Right renal pelvis (tissue), 4 donors: ENCODE results near the gene CFLAR. TPM values are rescaled to one million over a fixed set of nuclear protein-coding genes. Genes with fewer than 3 reads are reported as not detected.
"Not testable (repeated sequence)": the region's sequence is repeated elsewhere in the genome, so short reads cannot be mapped to it uniquely, and the experiment has no call there.

Experiments used
- DNase-seq, 4 donors: peaks; one replicate each; pipeline ENCODE4 v3.0.0-alpha.2; 2013; ENCODE audit warnings: low read depth in 4 of 4, low spot score in 3 of 4, missing footprints in 1 of 4
- polyA plus RNA-seq, 4 donors: library from polyadenylated mRNA; unstranded; fragments of 120-200 nt; gene quantifications; one replicate each; pipeline ENCODE4 v1.2.1, GENCODE V29; 2013; ENCODE audit not compliant: insufficient read length in 4 of 4

Gene CFLAR
- polyA plus RNA-seq, 4 donors, result 50.4 to 62.9 (median 55.9) TPM

DNA sequence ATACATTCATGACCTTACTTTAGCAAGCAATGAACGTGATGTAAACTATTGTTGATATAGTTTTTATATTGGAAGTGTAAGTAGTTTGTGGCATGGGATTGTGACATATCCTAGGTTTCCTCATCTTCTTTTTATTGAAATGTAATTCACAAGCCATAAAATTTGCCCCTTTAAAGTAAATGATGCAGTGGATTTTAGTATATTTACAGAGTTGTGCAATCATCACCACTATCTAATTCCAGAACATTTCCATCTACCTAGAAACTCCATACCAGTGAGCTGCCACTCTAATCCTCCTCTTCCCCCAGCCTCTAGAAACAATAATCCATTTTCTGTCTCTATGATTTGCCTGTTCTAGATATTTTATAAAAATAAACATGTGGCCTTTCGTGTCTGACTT is 56.3 kb downstream of the CFLAR start:
- DNase-seq, result no peak

- no peak for DNase-seq
These were observed 58.7 kb downstream of the CFLAR start for GRCh38 chr2:201174687-201175086.

DNA sequence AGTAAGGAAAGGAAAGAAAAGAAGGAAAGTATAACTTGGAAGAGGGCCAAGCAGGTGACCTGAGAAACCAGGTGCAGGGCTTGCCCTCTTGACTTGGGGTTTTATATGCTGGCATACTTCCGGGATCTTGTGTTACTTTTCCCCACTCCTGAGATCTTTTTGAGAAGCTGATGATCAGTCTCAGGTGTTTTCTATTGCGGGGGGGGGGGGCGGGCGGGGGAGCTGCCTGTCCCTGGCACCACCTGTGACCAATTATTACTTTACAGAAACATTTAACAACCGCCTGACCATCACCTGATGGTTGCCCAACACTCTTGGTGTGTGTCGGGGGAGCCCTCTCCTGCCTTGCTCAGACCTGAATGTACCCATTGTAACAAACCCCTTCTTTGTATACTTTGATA is 60.1 kb downstream of the CFLAR start:
- DNase-seq, result no peak

- no peak for DNase-seq
These were observed 64.0 kb downstream of the CFLAR start for GRCh38 chr2:201180010-201180409.

- DNase-seq, result peak in 1 of 4 donors; percentile 17
These were observed 66.8 kb downstream of the CFLAR start, which contains the start of gene CASP10 for GRCh38 chr2:201182650-201183364. Gene CASP10 (plus strand): TSS chr2:201183141. CDS start chr2:201185778, 2,637 bp downstream.

DNA sequence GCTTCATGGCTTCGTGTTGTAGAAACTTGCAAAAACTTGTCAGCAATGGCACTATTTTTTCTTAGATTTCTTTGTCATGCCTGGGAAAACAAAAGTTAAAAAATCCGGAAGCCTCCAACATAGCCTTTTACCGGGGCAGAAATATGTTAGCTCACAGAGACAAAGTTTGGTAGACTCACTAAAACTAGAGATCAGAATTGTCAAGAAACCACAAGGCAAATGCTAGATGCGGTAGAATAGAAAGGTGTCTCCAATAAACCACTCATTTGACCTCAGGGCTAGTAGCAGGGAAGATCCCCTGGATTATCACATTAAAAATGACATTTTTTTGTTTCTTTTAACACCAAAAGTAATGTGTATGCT is 67.4 kb downstream of the CFLAR start:
- DNase-seq, result no peak

GRCh38 chr2:201183835-201184234 is 67.9 kb downstream of the CFLAR start:
- not testable (repeated sequence) for DNase-seq

DNA sequence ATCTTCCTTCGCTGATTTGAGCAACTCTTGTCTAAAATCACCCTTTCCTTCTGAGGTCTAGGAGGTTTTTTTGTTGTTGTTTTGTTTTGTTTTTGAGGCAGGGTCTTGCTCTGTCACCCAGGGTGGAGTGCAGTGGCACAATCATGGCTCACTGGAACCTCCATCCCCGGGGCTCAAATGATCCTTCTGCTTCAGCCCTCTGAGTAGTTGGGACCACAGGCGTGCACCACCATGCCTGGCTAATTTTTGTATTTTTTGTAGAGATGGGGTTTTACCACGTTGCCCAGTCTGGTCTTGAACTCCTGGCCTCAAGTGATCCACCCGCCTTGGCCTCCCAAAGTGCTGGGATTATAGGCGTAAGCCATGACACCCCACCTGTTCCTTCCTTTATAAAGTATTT is 68.3 kb downstream of the CFLAR start:
- DNase-seq, result not testable (repeated sequence)

DNA sequence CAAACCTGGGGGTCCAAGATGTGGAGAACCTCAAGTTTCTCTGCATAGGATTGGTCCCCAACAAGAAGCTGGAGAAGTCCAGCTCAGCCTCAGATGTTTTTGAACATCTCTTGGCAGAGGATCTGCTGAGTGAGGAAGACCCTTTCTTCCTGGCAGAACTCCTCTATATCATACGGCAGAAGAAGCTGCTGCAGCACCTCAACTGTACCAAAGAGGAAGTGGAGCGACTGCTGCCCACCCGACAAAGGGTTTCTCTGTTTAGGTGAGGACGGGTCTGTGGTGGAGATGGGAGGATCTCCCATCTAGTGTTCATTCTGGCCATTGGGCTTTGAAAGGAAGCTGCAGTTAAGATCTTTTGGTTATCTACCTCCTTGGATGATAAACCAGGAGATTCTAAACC is 69.9 kb downstream of the CFLAR start:
- DNase-seq, result no peak

GRCh38 chr2:201186982-201187381 is 71.0 kb downstream of the CFLAR start:
- DNase-seq, result no peak

DNA sequence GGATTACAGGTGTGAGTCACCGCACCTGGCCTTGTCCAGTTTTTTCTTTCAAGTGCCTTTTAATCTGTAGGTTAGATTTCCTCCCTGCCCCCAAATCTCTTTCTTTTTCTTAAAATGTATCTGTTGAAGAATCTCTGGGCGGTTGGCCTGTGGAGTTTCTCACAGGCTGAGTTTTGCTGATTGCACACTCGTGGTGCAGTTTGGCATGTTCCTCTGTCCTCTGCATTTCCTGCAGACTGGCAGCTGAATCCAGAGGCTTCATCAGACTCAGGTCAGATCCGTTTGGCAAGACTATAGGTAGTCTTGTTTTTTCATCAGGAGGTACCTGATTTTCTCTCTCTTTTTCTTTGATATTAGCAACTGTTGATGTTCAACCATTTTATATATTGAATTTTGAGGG is 72.5 kb downstream of the CFLAR start:
- no peak for DNase-seq

GRCh38 chr2:201191132-201191875 is 75.3 kb downstream of the CFLAR start:
- peak in 1 of 4 donors; percentile 25 for DNase-seq

GRCh38 chr2:201194097-201194496 is 78.1 kb downstream of the CFLAR start:
- no peak for DNase-seq

DNA sequence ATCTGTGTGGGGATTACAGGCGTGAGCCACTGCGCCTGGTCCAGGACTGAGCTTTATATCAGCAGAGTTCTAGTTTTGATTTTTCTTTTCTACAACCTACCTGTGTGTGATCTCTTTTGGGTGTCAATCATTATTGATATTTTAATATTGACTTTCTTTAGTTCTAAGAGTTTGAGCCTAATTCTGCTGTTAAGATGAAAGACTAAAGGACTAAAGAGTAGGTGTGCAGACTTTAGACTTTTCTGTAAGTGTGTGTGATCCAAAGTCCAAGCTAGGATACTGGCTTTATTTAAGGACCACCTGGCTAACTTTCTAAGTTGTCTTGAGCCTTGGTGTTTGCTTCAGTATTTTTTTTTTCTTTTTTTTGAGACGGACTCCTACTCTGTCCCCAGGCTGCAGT is 79.4 kb downstream of the CFLAR start:
- DNase-seq, result no peak

- no peak for DNase-seq
These were observed 80.0 kb downstream of the CFLAR start for GRCh38 chr2:201196003-201196402.

- DNase-seq, result no peak
These were observed 80.8 kb downstream of the CFLAR start for GRCh38 chr2:201196803-201197202.

DNA sequence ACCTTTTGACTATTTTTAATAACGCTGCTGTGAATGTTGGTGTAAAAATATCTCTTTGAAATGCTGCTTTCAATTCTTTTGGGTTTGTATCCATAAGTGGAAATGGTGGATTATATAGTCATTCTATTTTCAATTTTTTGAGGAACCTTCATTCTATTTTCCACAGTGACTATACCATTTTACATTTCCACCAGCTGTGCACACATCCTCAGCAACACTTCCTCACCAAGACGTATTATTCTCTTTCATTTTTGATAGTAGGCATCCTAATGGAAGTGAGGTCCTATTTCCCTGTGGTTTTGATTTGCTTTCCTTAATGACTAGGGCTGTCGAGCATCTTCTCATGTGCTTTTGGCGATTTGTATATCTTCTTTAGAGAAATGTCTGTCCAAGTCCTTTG is 81.8 kb downstream of the CFLAR start:
- DNase-seq, result no peak

DNA sequence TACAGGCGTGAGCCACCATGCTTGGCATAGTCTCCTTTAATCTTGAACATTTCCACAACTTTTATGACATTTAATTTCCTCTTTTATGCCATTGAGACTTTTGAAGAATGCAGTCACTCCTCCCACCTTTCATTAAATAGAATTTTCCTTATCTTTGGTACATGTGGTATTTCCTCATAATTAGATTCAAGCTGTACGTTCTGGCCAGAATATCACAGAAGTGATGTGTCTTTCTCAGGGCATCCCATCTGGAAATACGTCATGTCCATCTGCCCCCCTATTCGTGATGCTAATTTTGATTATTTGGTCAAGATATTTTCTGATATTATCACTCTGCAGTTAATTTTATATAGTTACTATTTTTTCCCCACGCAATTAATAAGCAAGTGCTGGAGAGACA is 83.9 kb downstream of the CFLAR start:
- DNase-seq, result no peak

- no peak for DNase-seq
These were observed 84.4 kb downstream of the CFLAR start for GRCh38 chr2:201200345-201200744.

GRCh38 chr2:201201371-201201770 is 85.4 kb downstream of the CFLAR start:
- no peak for DNase-seq

DNA sequence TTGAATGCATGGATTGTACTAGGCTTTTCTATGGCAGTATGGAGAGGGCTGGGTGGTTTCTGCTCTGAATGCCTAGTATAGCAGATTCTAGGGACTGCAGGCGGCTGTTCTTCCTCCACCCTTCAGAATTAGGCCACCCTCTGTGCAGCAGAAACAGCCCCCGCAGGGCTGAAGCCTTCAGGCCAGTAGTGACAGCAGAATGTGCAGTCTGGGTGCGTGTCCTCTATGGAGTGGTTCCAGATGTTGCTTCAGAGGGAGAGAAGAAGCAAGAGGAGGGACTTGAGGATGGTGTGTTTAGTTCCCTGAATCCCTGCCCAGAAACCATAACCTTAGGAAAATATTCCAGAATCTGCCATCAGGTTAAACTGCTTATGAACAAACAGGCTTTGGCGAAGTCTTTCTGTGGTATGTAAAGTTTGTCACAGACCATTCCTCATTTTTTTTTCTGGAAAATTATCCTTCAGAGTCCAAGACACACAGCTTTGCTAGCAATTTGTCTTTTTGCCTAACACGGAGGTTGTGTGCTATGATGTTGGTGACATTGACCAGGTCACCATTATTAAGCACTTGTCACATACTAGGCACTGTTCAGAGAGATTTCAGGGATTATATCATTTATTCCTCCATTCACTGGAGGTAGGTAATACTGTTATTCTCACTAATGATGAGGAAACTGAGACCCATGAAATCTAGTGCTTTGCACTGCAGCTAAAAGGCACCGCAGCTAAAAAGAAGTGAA is 88.1 kb downstream of the CFLAR start:
- peak in 3 of 4 donors; percentile 56 to 73 (median 62) for DNase-seq
